AML-193 (cell line): ENCODE results near the gene PACSIN1.
A peak's percentile ranks its signal among the peaks of the same experiment; 100 is the strongest.

Experiments used
- DNase-seq, 2 experiments: peaks; one replicate each; lab custom pipeline; 2025; lab: John Stamatoyannopoulos, UW

The PACSIN1 gene

GRCh38 chr6:34514593-34515472 is 49.0 kb downstream of the PACSIN1 start:
- no peak for DNase-seq

- no peak for DNase-seq
Measured at GRCh38 chr6:34515473-34516387, 49.9 kb downstream of the PACSIN1 start.

GRCh38 chr6:34516391-34517324 is 50.8 kb downstream of the PACSIN1 start:
- DNase-seq, result no peak

- DNase-seq, result no peak
Measured at GRCh38 chr6:34517461-34517881, 51.6 kb downstream of the PACSIN1 start.

GRCh38 chr6:34517966-34518365 is 52.1 kb downstream of the PACSIN1 start:
- no peak for DNase-seq

GRCh38 chr6:34518669-34519365 is 52.9 kb downstream of the PACSIN1 start:
- no peak for DNase-seq

- no peak for DNase-seq
Measured at GRCh38 chr6:34519971-34520644, 54.2 kb downstream of the PACSIN1 start.

GRCh38 chr6:34520645-34521462 is 55.0 kb downstream of the PACSIN1 start:
- DNase-seq, result no peak

- DNase-seq, result no peak
Measured at GRCh38 chr6:34521463-34522285, 55.8 kb downstream of the PACSIN1 start.

- no peak for DNase-seq
Measured at GRCh38 chr6:34522761-34523160, 56.9 kb downstream of the PACSIN1 start.

GRCh38 chr6:34523441-34524206 is 57.7 kb downstream of the PACSIN1 start:
- no peak for DNase-seq

- no peak for DNase-seq
Measured at GRCh38 chr6:34524499-34524898, 58.6 kb downstream of the PACSIN1 start.

GRCh38 chr6:34524971-34525370 is 59.1 kb downstream of the PACSIN1 start:
- no peak for DNase-seq

- no peak for DNase-seq
Measured at GRCh38 chr6:34525431-34526175, 59.7 kb downstream of the PACSIN1 start.

GRCh38 chr6:34526241-34526972 is 60.5 kb downstream of the PACSIN1 start:
- DNase-seq, result no peak

- peak; percentile 90 to 91 for DNase-seq
Measured at GRCh38 chr6:34526992-34527728, 61.3 kb downstream of the PACSIN1 start.
